CD14-positive monocyte (primary cell): ENCODE measurements around the gene DPYD. TPM values are rescaled to one million over a fixed set of nuclear protein-coding genes. Genes with fewer than 3 reads are reported as not detected.

Experiments
- DNase-seq, 3 donors: peaks; one replicate each; pipeline ENCODE4 v3.0.0-alpha.2; 2011 to 2022
- H2AFZ ChIP-seq: 2 replicates; pipeline ENCODE4 v1.6.0; 2012; ENCODE audit warnings: mild to moderate bottlenecking, low read depth, low read length, inconsistent platforms; ENCODE audit not compliant: insufficient read depth, poor library complexity, severe bottlenecking
- H3K27ac ChIP-seq, 2 donors: 1 replicate in 1 of 2; 2 replicates in 1 of 2; pipeline ENCODE4 v1.5.1; 2012 to 2013; ENCODE audit warnings: low read length in 2 of 2, control low read depth in 1 of 2, inconsistent platforms in 1 of 2, low read depth in 1 of 2, mild to moderate bottlenecking in 1 of 2
- H3K27me3 ChIP-seq, 2 donors: one replicate each; pipeline versions ENCODE4 v1.6.0 to v1.6.1; 2011 to 2013; ENCODE audit warnings: low read length in 2 of 2; ENCODE audit not compliant: control insufficient read depth in 2 of 2, insufficient read depth in 2 of 2
- H3K36me3 ChIP-seq, 2 donors: replicated peaks in 1 of 2; 1 replicate in 1 of 2; 2 replicates in 1 of 2; pipeline versions ENCODE4 v1.5.1 to v1.6.1; 2012 to 2013; ENCODE audit warnings: low read length in 2 of 2, control low read depth in 1 of 2, inconsistent platforms in 1 of 2, mild to moderate bottlenecking in 1 of 2; ENCODE audit not compliant: insufficient read depth in 2 of 2, control insufficient read depth in 1 of 2
- H3K4me1 ChIP-seq, 2 donors: 1 replicate in 1 of 2; 2 replicates in 1 of 2; pipeline versions ENCODE4 v1.5.1 to v1.6.1; 2012 to 2013; ENCODE audit warnings: low read length in 2 of 2, control low read depth in 1 of 2, inconsistent platforms in 1 of 2, mild to moderate bottlenecking in 1 of 2, moderate library complexity in 1 of 2; ENCODE audit not compliant: insufficient read depth in 2 of 2, control insufficient read depth in 1 of 2
- H3K4me2 ChIP-seq: replicated peaks from 2 replicates; pipeline ENCODE3; 2012; ENCODE audit warnings: low read length, moderate library complexity, mild to moderate bottlenecking; ENCODE audit not compliant: poor library complexity, severe bottlenecking; ENCODE audit errors: extremely low read depth
- H3K4me3 ChIP-seq, 3 experiments: fragments of 200-600 bp in 1 of 3; sonication (generic) in 1 of 3; replicated peaks in 1 of 3; 1 replicate in 2 of 3; 2 replicates in 1 of 3; pipeline ENCODE4 v1.5.1; 2011 to 2013; ENCODE audit warnings: low read length in 3 of 3, mild to moderate bottlenecking in 3 of 3, control low read depth in 2 of 3, low read depth in 2 of 3, inconsistent platforms in 1 of 3, moderate library complexity in 1 of 3
- H3K79me2 ChIP-seq: 2 replicates; pipeline ENCODE4 v1.6.0; 2012; ENCODE audit warnings: mild to moderate bottlenecking, control low read depth, inconsistent platforms, low read length, moderate library complexity; ENCODE audit not compliant: insufficient read depth
- H3K9ac ChIP-seq: 2 replicates; pipeline ENCODE4 v1.6.0; 2017; ENCODE audit warnings: low read length, mild to moderate bottlenecking; ENCODE audit not compliant: insufficient read depth, poor library complexity, severe bottlenecking
- H3K9me3 ChIP-seq, 2 donors: replicated peaks in 1 of 2; 1 replicate in 1 of 2; 2 replicates in 1 of 2; pipeline versions ENCODE4 v1.5.1 to v1.6.1; 2012 to 2013; ENCODE audit warnings: low read length in 2 of 2, control low read depth in 1 of 2; ENCODE audit not compliant: control insufficient read depth in 1 of 2, insufficient read depth in 1 of 2
- H4K20me1 ChIP-seq: 2 replicates; pipeline ENCODE4 v1.6.0; 2012; ENCODE audit warnings: mild to moderate bottlenecking, low read length, control low read depth, moderate library complexity; ENCODE audit not compliant: insufficient read depth
- H3K27ac Mint-ChIP-seq, 7 donors: one replicate each; pipeline ENCODE4 v1.8.0; 2020; ENCODE audit warnings: mild to moderate bottlenecking in 7 of 7, mixed read lengths in 7 of 7, moderate library complexity in 6 of 7, inconsistent platforms in 2 of 7
- H3K27me3 Mint-ChIP-seq, 3 donors: one replicate each; pipeline ENCODE4 v1.8.0; 2021 to 2022; ENCODE audit warnings: low read depth in 3 of 3, mild to moderate bottlenecking in 3 of 3, mixed read lengths in 3 of 3, moderate library complexity in 3 of 3, inconsistent platforms in 1 of 3
- H3K36me3 Mint-ChIP-seq, 2 donors: one replicate each; pipeline ENCODE4 v1.8.0; 2020; ENCODE audit warnings: mixed read lengths in 2 of 2, inconsistent platforms in 1 of 2, mild to moderate bottlenecking in 1 of 2
- H3K4me1 Mint-ChIP-seq: one replicate; pipeline ENCODE4 v1.8.0; 2020; ENCODE audit warnings: mild to moderate bottlenecking, mixed read lengths
- H3K4me3 Mint-ChIP-seq, 2 donors: one replicate each; pipeline ENCODE4 v1.8.0; 2020; ENCODE audit warnings: mild to moderate bottlenecking in 2 of 2, mixed read lengths in 2 of 2, moderate library complexity in 1 of 2
- H3K9me3 Mint-ChIP-seq, 7 donors: one replicate each; pipeline ENCODE4 v1.8.0; 2020 to 2022; ENCODE audit warnings: mixed read lengths in 7 of 7, mild to moderate bottlenecking in 6 of 7, moderate library complexity in 6 of 7, inconsistent platforms in 2 of 7
- WGBS: methylation state at CpG from one replicate; pipeline ENCODE4 v1.1.5; 2013; ENCODE audit warnings: missing lambda C conversion rate; ENCODE audit not compliant: insufficient coverage; 5-methylcytosine and 5-hydroxymethylcytosine counted together
- intact Hi-C, 2 donors: fragments of 100-400 bp; cut with micrococcal nuclease; formaldehyde crosslinking; loops; one replicate each; pipeline versions ENCODE4 v1.15.0 to v1.15.1; 2023
- polyA plus RNA-seq, 3 donors: library from polyadenylated mRNA; depleted of rRNA in 1 of 3; unstranded in 2 of 3; stranded (reverse) in 1 of 3; fragments of 300-500 nt in 2 of 3; fragments of >200 nt in 1 of 3; fragmentation: Illumina TruSeq in 2 of 3; gene quantifications; 1 replicate in 2 of 3; 2 replicates in 1 of 3; pipeline ENCODE4 v1.2.3, GENCODE V29; 2012 to 2021
- TF ChIP-seq, protein P1 (sequence below): fragments of 200-600 bp; IDR thresholded peaks from one replicate; pipeline ENCODE4 v1.8.0; 2022; ENCODE audit warnings: antibody characterized with exemption, mild to moderate bottlenecking

DPYD gene
- polyA plus RNA-seq, 3 donors, result 87.6 to 171 (median 144) TPM

DNA sequence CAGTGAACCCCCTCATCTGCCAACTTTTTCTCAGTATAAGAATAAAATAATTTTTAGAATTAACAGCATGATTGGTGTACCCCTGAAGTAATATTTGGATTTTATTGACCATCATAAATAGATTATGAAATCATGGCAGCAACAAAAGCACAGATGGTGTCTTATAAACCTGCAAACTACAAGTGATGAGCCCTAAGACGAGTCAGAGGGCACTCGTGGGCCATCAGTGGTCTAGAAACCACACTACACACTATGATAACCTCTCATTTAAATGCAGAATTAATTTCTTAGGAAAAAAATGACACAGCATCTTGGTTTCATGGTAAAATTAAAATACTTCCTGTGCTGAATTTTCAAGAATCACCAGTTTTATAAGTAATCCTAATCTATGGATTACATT is 886.9 kb downstream of the DPYD start:
- Histone ChIP-seq H3K4me1 (no peaks in the 10 kb centered on the region), H3K27ac (no peak overlapping the region), H3K4me2 (no peak overlapping the region), H3K27me3 (no peaks in the 10 kb centered on the region), H3K79me2 (no peaks in the 10 kb centered on the region), H3K9me3 (peaks cover 0 to 4% of the 10 kb centered on the region in 2 donors), H2AFZ (no peak overlapping the region), H3K9ac (no peak overlapping the region), H4K20me1 (no peaks in the 10 kb centered on the region), H3K4me3 (no peak overlapping the region), H3K36me3 (no peaks in the 10 kb centered on the region)
- peaks cover 0 to 4% (median 2%) of the 10 kb centered on the region in 7 donors for H3K9me3 Mint-ChIP-seq
- intact Hi-C loops, result no loop called here
- H3K36me3 Mint-ChIP-seq, result no peaks in the 10 kb centered on the region
- TF ChIP-seq, protein P1, sequence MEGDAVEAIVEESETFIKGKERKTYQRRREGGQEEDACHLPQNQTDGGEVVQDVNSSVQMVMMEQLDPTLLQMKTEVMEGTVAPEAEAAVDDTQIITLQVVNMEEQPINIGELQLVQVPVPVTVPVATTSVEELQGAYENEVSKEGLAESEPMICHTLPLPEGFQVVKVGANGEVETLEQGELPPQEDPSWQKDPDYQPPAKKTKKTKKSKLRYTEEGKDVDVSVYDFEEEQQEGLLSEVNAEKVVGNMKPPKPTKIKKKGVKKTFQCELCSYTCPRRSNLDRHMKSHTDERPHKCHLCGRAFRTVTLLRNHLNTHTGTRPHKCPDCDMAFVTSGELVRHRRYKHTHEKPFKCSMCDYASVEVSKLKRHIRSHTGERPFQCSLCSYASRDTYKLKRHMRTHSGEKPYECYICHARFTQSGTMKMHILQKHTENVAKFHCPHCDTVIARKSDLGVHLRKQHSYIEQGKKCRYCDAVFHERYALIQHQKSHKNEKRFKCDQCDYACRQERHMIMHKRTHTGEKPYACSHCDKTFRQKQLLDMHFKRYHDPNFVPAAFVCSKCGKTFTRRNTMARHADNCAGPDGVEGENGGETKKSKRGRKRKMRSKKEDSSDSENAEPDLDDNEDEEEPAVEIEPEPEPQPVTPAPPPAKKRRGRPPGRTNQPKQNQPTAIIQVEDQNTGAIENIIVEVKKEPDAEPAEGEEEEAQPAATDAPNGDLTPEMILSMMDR, result no peak
- H3K4me1 Mint-ChIP-seq, result no peaks in the 10 kb centered on the region
- no CpG with 5 or more reads among the region's 2 CpGs for WGBS
- peaks cover 0 to 3% (median 3%) of the 10 kb centered on the region in 3 donors for H3K27me3 Mint-ChIP-seq
- no peak overlapping the region for H3K27ac Mint-ChIP-seq
- H3K4me3 Mint-ChIP-seq, result no peak overlapping the region
- DNase-seq, result no peak
